K562 (cell line): Measurements from ENCODE around the gene LIPH. TPM values are rescaled to one million over a fixed set of nuclear protein-coding genes. Genes with fewer than 3 reads are reported as not detected.

Experiments used
- FUS ChIP-seq: fragments of 200-400 bp; formaldehyde crosslinking; optimal IDR thresholded peaks from 2 replicates; pipeline ENCODE3; 2017; ENCODE audit warnings: low read depth, low read length
- KDM1A ChIP-seq, 2 experiments: fragments of 450-650 bp; IDR thresholded peaks; 2 replicates each; pipeline ENCODE4 v1.6.1; 2016; ENCODE audit warnings: mild to moderate bottlenecking in 2 of 2
- POLR2A ChIP-seq: fragments of 450-650 bp; conservative IDR thresholded peaks from 2 replicates; pipeline ENCODE4 v1.6.1; 2016
- RBM22 ChIP-seq: fragments of 200-400 bp; formaldehyde crosslinking; IDR thresholded peaks from 2 replicates; pipeline ENCODE4 v1.6.1; 2018; ENCODE audit warnings: low read length, low read depth; ENCODE audit not compliant: poor library complexity, severe bottlenecking
- SMAD3 ChIP-seq: fragments of 450-650 bp; formaldehyde crosslinking; conservative IDR thresholded peaks from 2 replicates; pipeline ENCODE4 v1.4.0; 2020; ENCODE audit warnings: mild to moderate bottlenecking
- ZBTB40 ChIP-seq, 2 experiments: fragments of 450-650 bp in 1 of 2; sonication (generic) in 1 of 2; formaldehyde crosslinking in 1 of 2; IDR thresholded peaks; 2 replicates each; pipeline versions ENCODE4 v1.7.1 to v1.9.0; 2016 to 2022; ENCODE audit warnings: inconsistent platforms in 1 of 2, mild to moderate bottlenecking in 1 of 2, missing genetic modification reagents in 1 of 2
- ZNF277 ChIP-seq: fragments of 250-450 bp; sonication (Bioruptor Pico); IDR thresholded peaks from 2 replicates; pipeline ENCODE4 v1.8.0; 2022; ENCODE audit warnings: inconsistent platforms, mild to moderate bottlenecking, moderate library complexity, borderline replicate concordance
- ZNF318 ChIP-seq, 2 experiments: fragments of 450-650 bp; IDR thresholded peaks; 2 replicates each; pipeline ENCODE4 v1.6.1; 2016; ENCODE audit warnings: mild to moderate bottlenecking in 2 of 2, borderline replicate concordance in 1 of 2, low read depth in 1 of 2, moderate library complexity in 1 of 2
- polyA plus RNA-seq, 8 experiments: library from polyadenylated mRNA; depleted of rRNA in 4 of 8; stranded (reverse) in 5 of 8; unstranded in 3 of 8; fragments of >200 nt; fragmentation: Nextera tagmentation in 2 of 8; fragmentation: Illumina TruSeq in 1 of 8; extraction: Ambion mirVana in 2 of 8; extraction: Trizol in 1 of 8; gene quantifications; 2 replicates each; pipeline versions ENCODE4 v1.2.1 to v1.2.3, GENCODE V29; 2011 to 2014; ENCODE audit warnings: inconsistent platforms in 1 of 8, missing spikeins in 1 of 8
- total RNA-seq, 7 experiments: library from RNA; depleted of rRNA in 6 of 7; stranded (reverse); fragments of >200 nt in 6 of 7; fragmentation: Illumina TruSeq in 2 of 7; extraction: Trizol in 2 of 7; gene quantifications; 2 replicates each; pipeline versions ENCODE4 v1.2.1 to v1.2.3, GENCODE V29; 2011 to 2021; ENCODE audit warnings: low replicate concordance in 1 of 7

LIPH gene
- total and polyA plus RNA-seq, 9 of the 15 experiments (the other 6 are each of a cell fraction or from before 2014, with no cell fraction given): 0.73 to 1.8 (median 1.3) TPM

- TF ChIP-seq ZBTB40 (IDR thresholded peaks at IDR 0.05) (no peak), ZBTB40 (CRISPR knock-in tag; IDR thresholded peaks at IDR 0.05) (no peak), ZNF277 (CRISPR knock-in tag) (no peak), POLR2A (no peak), FUS (no peak), KDM1A (IDR thresholded peaks at IDR 0.05) (no peak), ZNF318 (IDR thresholded peaks at IDR 0.05; ENCODE audit: borderline replicate concordance in 1 of 2, low read depth in 1 of 2) (0 out of 4 replicates have a peak, but pooled peaks of 1 of the 2 experiments have one; percentile 37), SMAD3 (CRISPR knock-in tag) (no peak), RBM22 (no peak)
Observed at GRCh38 chr3:185473290-185473815, 79.0 kb downstream of the LIPH start (continued).
